PC-3 (cell line): ENCODE measurements around the gene KAT2A.

Source experiments
- EZH2 ChIP-seq: fragments of 300-600 bp; sonication (generic); IDR thresholded peaks from one replicate; pipeline ENCODE4 v1.6.1; 2017; ENCODE audit warnings: antibody characterized with exemption, mild to moderate bottlenecking, low read length; ENCODE audit not compliant: unreplicated experiment
- TF ChIP-seq, protein P1 (sequence below): fragments of 300-600 bp; sonication (generic); conservative IDR thresholded peaks from 2 replicates; pipeline ENCODE4 v1.5.1; 2017; ENCODE audit warnings: antibody characterized with exemption, low read depth, mild to moderate bottlenecking, low read length

DNA sequence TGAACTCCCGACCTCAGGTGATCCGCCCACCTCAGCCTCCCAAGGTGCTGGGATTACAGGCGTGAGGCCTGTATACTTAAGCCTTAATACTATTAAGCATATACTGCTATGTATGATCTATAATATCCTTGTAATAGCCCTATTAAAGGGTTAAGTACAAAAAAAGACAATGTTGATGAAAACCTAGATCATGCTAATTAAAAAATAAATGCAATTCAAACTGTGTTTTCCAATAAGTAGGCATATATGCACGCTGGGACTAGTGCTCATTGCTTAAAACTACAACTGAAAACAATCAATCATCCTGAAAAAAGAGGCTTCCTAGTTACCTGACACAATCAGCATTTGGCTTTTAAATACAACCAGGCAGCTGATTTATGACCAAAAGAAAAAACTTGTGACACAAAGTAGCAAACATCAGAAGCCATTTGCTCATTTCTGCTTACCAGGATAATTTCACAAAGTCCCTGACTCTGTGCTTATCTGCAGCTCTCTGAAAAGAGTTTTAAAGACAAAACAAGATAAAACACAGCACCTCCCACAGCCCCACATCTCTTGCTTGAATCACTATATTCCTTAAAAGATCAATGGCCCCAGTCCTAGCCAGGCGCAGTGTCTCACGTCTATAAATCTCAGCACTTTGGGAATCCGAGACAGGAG lies 34.0 kb downstream of the KAT2A start:
- TF ChIP-seq, protein P1, sequence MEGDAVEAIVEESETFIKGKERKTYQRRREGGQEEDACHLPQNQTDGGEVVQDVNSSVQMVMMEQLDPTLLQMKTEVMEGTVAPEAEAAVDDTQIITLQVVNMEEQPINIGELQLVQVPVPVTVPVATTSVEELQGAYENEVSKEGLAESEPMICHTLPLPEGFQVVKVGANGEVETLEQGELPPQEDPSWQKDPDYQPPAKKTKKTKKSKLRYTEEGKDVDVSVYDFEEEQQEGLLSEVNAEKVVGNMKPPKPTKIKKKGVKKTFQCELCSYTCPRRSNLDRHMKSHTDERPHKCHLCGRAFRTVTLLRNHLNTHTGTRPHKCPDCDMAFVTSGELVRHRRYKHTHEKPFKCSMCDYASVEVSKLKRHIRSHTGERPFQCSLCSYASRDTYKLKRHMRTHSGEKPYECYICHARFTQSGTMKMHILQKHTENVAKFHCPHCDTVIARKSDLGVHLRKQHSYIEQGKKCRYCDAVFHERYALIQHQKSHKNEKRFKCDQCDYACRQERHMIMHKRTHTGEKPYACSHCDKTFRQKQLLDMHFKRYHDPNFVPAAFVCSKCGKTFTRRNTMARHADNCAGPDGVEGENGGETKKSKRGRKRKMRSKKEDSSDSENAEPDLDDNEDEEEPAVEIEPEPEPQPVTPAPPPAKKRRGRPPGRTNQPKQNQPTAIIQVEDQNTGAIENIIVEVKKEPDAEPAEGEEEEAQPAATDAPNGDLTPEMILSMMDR, result no peak
- no peak for TF ChIP-seq EZH2
